ENCODE data around the gene DIAPH3.

DIAPH3 gene

GRCh38 chr13:59996461-59996980 is 167.2 kb downstream of the DIAPH3 start:
- DNase-seq (ENCODE audit: insufficient read length, low spot score) (no peak), FAIRE-seq (no peak)
- TF ChIP-seq TAF1 (IDR thresholded peaks at IDR 0.05; ENCODE audit: low read depth, low read length) = no peak
- no peak for TF ChIP-seq PAX5 (IDR thresholded peaks at IDR 0.05; ENCODE audit: insufficient read depth, low read length, severe bottlenecking)
- TF ChIP-seq POU2F2 (IDR thresholded peaks at IDR 0.05; ENCODE audit: low read depth, low read length) = no peak
- no peak for TF ChIP-seq POLR2A (IDR thresholded peaks at IDR 0.05; ENCODE audit: low read depth, low read length)
- no peak for TF ChIP-seq SPI1 (IDR thresholded peaks at IDR 0.05; ENCODE audit: low read depth, low read length)
- no peak for TF ChIP-seq POLR2AphosphoS5 (IDR thresholded peaks at IDR 0.05; ENCODE audit: low read depth, low read length)

- no peak for DNase-seq (ENCODE audit: insufficient read length, low spot score)
- no peak for FAIRE-seq
- TF ChIP-seq POU2F2 (IDR thresholded peaks at IDR 0.05; ENCODE audit: low read depth, low read length) (no peak), SPI1 (IDR thresholded peaks at IDR 0.05; ENCODE audit: low read depth, low read length) (no peak), POLR2A (IDR thresholded peaks at IDR 0.05; ENCODE audit: low read depth, low read length) (no peak), PAX5 (IDR thresholded peaks at IDR 0.05; ENCODE audit: insufficient read depth, low read length, severe bottlenecking) (no peak), TAF1 (IDR thresholded peaks at IDR 0.05; ENCODE audit: low read depth, low read length) (no peak)
Measured at GRCh38 chr13:59991395-59991794, 172.3 kb downstream of the DIAPH3 start.

GRCh38 chr13:59982631-59983382 is 180.9 kb downstream of the DIAPH3 start:
- FAIRE-seq (no peak), DNase-seq (ENCODE audit: insufficient read length, low spot score) (no peak)
- TF ChIP-seq SPI1 (IDR thresholded peaks at IDR 0.05; ENCODE audit: low read depth, low read length) (no peak), PAX5 (IDR thresholded peaks at IDR 0.05; ENCODE audit: insufficient read depth, low read length, severe bottlenecking) (no peak), TAF1 (IDR thresholded peaks at IDR 0.05; ENCODE audit: low read depth, low read length) (no peak), POLR2A (IDR thresholded peaks at IDR 0.05; ENCODE audit: low read depth, low read length) (no peak), POLR2AphosphoS5 (IDR thresholded peaks at IDR 0.05; ENCODE audit: low read depth, low read length) (no peak), POU2F2 (IDR thresholded peaks at IDR 0.05; ENCODE audit: low read depth, low read length) (no peak)

GRCh38 chr13:59979589-59979988 is 184.1 kb downstream of the DIAPH3 start:
- DNase-seq (ENCODE audit: insufficient read length, low spot score) (no peak), FAIRE-seq (no peak)
- TF ChIP-seq PAX5 (IDR thresholded peaks at IDR 0.05; ENCODE audit: insufficient read depth, low read length, severe bottlenecking) (no peak), POLR2AphosphoS5 (IDR thresholded peaks at IDR 0.05; ENCODE audit: low read depth, low read length) (no peak), POU2F2 (IDR thresholded peaks at IDR 0.05; ENCODE audit: low read depth, low read length) (no peak), POLR2A (IDR thresholded peaks at IDR 0.05; ENCODE audit: low read depth, low read length) (no peak), TAF1 (IDR thresholded peaks at IDR 0.05; ENCODE audit: low read depth, low read length) (no peak), SPI1 (IDR thresholded peaks at IDR 0.05; ENCODE audit: low read depth, low read length) (no peak)

DNA sequence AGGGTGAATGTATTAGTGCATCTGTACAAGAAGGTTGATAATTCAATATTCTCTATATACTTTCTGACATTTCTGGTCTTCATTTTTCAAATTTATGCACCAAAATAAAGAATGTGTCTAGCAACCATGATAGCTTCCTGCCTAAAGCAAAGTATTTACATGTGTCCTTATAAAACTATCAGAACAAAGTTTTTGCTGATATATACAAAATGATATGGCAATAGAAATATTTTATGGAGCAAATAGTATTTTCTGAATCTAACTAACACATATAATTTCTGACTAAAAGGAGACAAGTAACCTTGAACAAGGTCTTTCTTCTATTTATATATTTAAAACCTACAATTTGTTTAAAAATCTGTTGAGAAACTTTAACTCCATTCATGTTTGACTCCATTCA is 184.9 kb downstream of the DIAPH3 start:
- TF ChIP-seq POU2F2 (IDR thresholded peaks at IDR 0.05; ENCODE audit: low read depth, low read length) (no peak), TAF1 (IDR thresholded peaks at IDR 0.05; ENCODE audit: low read depth, low read length) (no peak), POLR2AphosphoS5 (IDR thresholded peaks at IDR 0.05; ENCODE audit: low read depth, low read length) (no peak), PAX5 (IDR thresholded peaks at IDR 0.05; ENCODE audit: insufficient read depth, low read length, severe bottlenecking) (no peak), POLR2A (IDR thresholded peaks at IDR 0.05; ENCODE audit: low read depth, low read length) (no peak), SPI1 (IDR thresholded peaks at IDR 0.05; ENCODE audit: low read depth, low read length) (no peak)
- DNase-seq (ENCODE audit: insufficient read length, low spot score) = no peak
- no peak for FAIRE-seq

DNA sequence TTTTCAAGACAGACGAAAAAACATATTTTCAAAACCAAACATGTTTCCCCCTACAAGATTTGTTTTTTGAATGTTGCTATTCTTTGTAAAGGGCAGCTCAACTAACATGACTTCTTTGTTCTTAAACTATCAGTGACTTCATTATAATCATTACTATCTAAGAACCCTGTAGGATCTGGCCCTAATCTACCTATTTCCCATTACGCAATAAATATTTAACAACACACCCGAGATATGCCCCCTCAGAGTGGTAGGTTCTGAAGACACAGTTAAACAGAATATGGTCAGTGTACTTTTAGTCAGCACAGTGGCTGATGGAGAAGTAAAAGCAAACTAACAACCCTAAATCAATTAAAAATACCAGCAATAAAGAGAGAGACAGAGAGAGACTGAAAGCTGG is 186.9 kb downstream of the DIAPH3 start:
- TF ChIP-seq SPI1 (IDR thresholded peaks at IDR 0.05; ENCODE audit: low read depth, low read length) (no peak), TAF1 (IDR thresholded peaks at IDR 0.05; ENCODE audit: low read depth, low read length) (no peak), POLR2A (IDR thresholded peaks at IDR 0.05; ENCODE audit: low read depth, low read length) (no peak), POLR2AphosphoS5 (IDR thresholded peaks at IDR 0.05; ENCODE audit: low read depth, low read length) (no peak), POU2F2 (IDR thresholded peaks at IDR 0.05; ENCODE audit: low read depth, low read length) (no peak), PAX5 (IDR thresholded peaks at IDR 0.05; ENCODE audit: insufficient read depth, low read length, severe bottlenecking) (no peak)
- no peak for FAIRE-seq
- no peak for DNase-seq (ENCODE audit: insufficient read length, low spot score)

GRCh38 chr13:59975807-59976435 is 187.8 kb downstream of the DIAPH3 start:
- FAIRE-seq (no peak), DNase-seq (ENCODE audit: insufficient read length, low spot score) (no peak)
- TF ChIP-seq SPI1 (IDR thresholded peaks at IDR 0.05; ENCODE audit: low read depth, low read length) = no peak
- TF ChIP-seq PAX5 (IDR thresholded peaks at IDR 0.05; ENCODE audit: insufficient read depth, low read length, severe bottlenecking) = no peak
- TF ChIP-seq POLR2A (IDR thresholded peaks at IDR 0.05; ENCODE audit: low read depth, low read length) = no peak
- no peak for TF ChIP-seq POLR2AphosphoS5 (IDR thresholded peaks at IDR 0.05; ENCODE audit: low read depth, low read length)
- no peak for TF ChIP-seq POU2F2 (IDR thresholded peaks at IDR 0.05; ENCODE audit: low read depth, low read length)
- TF ChIP-seq TAF1 (IDR thresholded peaks at IDR 0.05; ENCODE audit: low read depth, low read length) = no peak

- DNase-seq (ENCODE audit: insufficient read length, low spot score) = no peak
- no peak for FAIRE-seq
- no peak for TF ChIP-seq POU2F2 (IDR thresholded peaks at IDR 0.05; ENCODE audit: low read depth, low read length)
- TF ChIP-seq PAX5 (IDR thresholded peaks at IDR 0.05; ENCODE audit: insufficient read depth, low read length, severe bottlenecking) = no peak
- TF ChIP-seq POLR2A (IDR thresholded peaks at IDR 0.05; ENCODE audit: low read depth, low read length) = no peak
- no peak for TF ChIP-seq POLR2AphosphoS5 (IDR thresholded peaks at IDR 0.05; ENCODE audit: low read depth, low read length)
- no peak for TF ChIP-seq SPI1 (IDR thresholded peaks at IDR 0.05; ENCODE audit: low read depth, low read length)
- no peak for TF ChIP-seq TAF1 (IDR thresholded peaks at IDR 0.05; ENCODE audit: low read depth, low read length)
Measured at GRCh38 chr13:59970847-59971246, 192.9 kb downstream of the DIAPH3 start.

DNA sequence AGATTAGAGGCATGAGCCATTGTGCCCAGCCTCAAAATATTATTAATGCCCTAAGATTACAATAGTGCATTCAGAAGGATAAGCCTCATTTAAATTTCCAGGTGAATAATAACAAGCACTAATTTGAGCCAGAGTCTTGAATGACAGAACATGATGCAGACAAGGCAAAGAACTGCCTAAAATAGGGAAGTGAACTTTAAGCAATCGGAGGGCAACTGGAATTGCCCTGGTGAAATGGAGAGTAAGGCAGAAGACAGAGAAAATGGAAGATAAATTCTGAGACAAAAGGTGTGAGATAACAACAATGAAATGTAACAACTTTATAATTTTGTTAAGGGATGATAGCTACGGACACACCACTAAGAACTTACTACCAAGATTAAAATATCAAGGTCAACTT is 199.9 kb downstream of the DIAPH3 start:
- DNase-seq (ENCODE audit: insufficient read length, low spot score) = no peak
- FAIRE-seq = no peak
- TF ChIP-seq SPI1 (IDR thresholded peaks at IDR 0.05; ENCODE audit: low read depth, low read length) (peak; percentile 33; the same call in 1 of the 2 replicates), POU2F2 (IDR thresholded peaks at IDR 0.05; ENCODE audit: low read depth, low read length) (no peak), TAF1 (IDR thresholded peaks at IDR 0.05; ENCODE audit: low read depth, low read length) (no peak)
